Activated T-helper 1 cell treated with anti-CD3 and anti-CD28 coated beads, Interleukin-2, amount 50 U/mL, for 16 hours (primary cell): ENCODE measurements around the gene PARVB.
"Not testable (repeated sequence)": the region's sequence is repeated elsewhere in the genome, so short reads cannot be mapped to it uniquely, and the experiment has no call there.

ENCODE experiments used
- DNase-seq, 2 donors: peaks; one replicate each; pipeline ENCODE4 v3.0.0-alpha.2; 2020; ENCODE audit warnings: low read depth in 1 of 2, low spot score in 1 of 2

PARVB gene

DNA sequence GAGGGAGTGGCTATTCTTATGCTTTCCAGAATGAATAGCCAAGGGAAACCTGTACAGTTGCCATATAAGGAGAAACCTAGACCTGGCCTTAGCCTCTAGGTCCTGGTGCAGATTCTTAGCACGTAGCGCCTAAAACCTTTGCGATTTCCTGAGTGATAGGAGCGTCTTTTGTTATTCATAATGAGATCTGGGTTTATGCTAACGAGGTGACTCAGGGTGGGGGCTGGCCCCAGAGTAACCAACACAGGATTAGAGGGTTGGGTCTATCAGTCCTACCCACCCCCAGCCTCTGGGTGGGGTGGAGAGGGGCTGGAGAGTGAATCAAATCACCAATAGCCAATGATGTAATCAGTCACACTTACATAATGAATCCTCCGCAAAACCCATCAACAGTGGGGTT lies 83.2 kb downstream of the PARVB start:
- no peak for DNase-seq

DNA sequence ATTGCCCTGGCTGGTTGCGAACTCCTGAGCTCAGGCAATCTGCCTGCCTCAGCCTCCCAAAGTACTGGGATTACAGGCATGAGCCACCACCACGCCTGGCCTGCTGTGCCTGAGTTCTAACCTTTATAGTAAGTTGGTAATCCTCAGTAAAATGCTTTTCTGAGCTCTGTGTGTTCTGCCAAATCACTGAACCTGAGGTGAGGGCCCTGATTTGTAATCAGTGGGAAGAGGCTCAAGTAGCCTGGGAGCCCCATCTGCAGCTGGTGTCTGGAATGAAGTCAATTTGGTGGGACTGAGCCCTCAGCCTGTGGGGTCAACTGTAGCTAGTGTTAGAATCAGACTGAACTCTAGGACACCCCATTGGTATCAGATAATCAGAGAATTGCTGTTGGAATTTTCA lies 84.0 kb downstream of the PARVB start:
- no peak for DNase-seq

DNA sequence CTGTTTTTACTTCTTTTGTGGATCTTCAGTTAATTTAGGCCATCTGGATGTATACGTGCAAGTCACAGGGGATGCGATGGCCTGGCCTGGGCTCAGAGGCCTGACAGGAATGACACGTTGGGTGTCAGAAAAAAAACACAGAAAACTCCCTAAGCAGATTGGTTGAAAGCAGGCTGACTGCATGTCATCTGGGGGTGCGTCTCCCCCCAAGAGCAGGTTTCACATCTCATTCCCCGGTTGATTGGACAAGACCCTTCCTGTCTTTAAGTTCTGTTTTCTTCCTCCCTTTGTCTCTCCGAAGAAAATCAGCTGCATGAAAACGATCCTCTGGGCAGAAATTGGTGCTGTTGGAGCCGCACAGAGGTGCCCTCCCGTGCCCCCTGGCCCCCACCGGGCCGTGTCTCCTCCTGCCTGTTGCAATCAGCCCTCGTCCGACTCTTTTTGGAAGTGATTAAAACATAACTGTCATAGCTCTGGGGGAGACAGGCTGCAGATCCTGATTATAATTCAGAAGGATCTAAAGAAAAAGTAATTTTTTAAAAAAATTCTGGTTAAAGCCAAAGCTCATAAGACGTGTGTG lies 84.8 kb downstream of the PARVB start:
- no peak for DNase-seq

DNA sequence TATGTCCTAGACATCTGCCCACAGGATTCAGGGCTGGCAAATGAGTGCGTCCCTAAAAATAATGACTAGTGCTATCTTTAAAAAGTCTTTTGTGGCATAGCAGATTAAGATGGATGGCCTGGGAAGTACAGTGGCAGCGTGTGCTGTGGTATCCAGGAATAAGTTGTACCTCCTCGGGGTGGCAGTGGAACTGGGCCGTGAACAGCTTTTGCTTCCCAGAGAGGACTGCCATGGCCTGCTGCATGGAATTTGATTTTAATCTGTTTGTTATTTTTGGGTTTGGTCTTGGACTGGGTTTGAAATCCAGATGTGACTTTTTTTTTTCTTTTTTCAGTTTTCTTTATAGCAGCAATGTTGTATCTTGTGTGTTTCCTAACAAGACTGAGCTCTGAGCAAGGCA lies 85.3 kb downstream of the PARVB start:
- no peak for DNase-seq

DNA sequence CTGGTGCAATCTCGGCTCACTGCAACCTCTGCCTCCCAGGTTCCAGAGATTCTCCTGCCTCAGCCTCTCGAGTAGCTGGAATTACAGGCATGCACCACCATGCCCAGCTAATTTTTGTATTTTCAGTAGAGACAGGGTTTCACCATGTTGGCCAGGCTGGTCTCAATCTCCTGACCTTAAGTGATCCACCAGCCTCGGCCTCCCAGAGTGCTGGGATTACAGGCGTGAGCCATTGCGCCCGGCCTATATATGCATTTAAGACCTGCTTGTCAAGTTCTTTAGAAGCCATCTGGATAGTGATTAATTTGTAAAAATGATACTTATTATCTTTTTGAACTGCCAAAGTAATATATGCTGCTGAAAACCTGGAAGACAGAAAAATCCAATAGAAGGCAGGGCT lies 86.6 kb downstream of the PARVB start:
- DNase-seq = not testable (repeated sequence)

DNA sequence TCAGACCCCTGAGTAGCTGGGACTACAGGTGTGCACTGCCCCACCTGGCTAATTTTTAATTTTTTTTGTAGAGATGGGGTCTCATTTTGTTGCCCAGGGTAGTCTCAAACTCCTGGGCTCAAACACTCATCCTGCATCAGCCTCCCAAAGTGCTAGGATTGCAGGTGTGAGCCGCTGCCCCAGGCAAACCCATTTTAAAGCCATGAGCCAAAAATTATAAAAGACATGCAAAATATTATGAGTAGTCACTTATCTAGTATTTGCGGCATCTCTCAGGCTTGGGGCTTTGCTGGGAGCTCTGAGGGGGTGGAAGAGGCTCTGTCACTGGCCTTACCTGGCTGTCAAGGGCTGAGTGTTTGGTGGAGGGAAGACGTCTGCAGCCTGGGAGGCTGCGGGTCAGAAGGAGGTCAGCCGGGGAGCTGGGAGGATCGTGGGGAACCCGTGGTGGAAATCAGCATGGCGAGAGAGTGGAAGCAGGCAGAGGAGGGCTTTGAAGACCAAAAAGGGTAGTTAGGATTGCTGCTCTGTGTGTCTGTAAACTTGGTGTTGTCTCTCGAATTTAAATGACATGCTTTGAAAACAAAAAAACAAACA lies 87.6 kb downstream of the PARVB start:
- DNase-seq = no peak

DNA sequence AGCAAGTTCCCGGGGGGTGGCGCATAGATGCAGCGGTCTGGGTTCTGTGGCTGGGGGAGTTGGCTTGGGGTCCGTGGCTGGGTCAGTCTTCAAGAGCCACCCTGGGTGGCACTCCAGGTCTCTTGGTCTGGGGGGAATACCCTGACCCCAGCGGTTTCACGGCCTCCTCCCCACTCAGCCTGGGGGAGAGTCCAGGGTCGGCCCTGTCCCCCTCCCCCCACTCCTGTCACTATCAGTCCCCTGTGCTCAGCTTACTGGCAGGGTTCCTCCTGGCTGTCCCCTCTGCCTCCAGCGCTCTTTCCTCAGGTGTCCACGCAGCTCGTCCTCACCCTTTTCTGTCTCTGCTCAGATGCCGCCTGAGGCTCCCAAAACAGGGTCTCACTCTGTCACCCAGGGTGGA lies 88.1 kb downstream of the PARVB start:
- DNase-seq = no peak

DNA sequence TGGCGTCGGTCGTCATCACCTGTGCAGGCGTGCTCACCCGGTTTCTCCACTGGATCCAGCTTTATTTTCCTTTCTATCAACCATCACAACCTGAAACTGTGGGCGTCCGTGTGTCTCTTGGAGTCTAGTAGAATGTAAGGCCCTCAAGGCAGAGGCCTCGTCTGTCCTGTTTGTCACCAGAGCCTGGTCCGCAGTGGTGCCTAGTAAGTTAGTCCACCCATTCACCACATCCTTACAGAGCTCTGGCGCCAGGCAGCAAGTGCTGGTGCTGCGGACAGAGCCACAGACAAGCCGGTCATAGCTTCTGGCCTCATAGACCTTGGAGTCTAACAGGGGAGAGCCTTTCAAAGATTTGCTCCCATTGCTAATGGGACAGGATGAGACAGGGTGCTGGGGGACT lies 92.2 kb downstream of the PARVB start:
- no peak for DNase-seq

DNA sequence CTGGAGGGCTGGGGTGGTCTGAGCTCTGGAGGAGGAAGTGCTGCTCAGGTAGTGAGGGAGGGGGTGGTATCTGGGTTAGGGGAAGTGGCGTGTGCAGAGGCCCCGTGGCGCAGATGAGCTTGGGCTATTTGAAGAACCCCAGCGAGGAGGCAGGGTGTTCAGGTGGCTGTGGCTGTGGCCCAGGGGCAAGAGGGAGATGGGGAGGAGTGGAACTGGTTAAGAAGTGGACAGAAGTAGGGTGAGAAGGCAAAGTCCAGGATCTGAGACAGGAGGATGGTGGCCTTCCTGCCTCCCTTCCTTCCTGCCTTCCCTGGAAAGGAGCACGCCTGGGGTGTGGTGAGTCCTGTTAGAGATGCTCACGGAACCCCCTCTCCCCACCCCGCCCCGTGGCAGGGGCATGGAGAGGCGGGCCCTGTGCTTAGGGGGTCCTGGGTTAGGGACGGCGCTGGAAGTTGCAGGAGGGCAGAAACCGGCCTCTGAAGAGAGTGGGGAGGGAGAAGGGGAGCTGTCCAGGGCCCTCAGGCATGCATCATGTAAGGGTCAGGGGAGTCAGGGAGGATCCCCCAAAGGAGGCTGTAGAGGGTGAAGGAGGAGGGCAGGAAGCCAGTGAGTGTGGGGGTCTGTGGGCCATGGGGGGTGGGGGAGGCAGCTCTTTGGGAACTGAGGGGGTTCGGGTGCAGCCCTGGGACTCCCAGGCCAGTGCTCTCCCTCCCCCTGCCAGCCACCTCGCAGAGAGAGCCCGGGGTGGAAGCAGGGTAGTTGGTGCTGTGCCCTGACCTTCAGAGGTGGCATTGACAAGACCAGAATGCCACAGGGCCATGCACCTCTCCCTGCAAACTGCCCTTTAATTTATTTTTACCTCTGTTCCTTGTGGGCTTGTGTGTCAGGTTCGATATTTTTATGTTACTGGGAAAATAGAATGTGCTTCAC lies 92.9 kb downstream of the PARVB start:
- no peak for DNase-seq

DNA sequence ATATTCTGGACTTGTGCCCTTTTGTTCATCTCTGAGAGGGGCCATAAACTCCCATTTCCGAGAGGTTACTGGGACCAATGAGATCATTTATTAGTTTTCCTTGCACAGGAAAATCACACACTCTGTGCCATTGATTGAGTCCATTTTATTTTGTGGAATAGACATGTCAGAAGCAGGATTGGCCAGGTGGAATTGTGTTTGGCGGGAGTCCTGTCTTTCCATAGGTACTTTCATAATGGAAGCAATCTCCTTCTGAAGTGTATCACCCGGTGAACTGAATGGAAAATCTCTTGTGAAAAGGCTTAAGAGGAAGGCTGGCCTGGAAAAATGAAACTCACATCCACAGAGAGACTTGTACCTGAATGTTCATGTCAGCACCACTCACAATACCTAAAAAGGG lies 93.6 kb downstream of the PARVB start:
- no peak for DNase-seq

DNA sequence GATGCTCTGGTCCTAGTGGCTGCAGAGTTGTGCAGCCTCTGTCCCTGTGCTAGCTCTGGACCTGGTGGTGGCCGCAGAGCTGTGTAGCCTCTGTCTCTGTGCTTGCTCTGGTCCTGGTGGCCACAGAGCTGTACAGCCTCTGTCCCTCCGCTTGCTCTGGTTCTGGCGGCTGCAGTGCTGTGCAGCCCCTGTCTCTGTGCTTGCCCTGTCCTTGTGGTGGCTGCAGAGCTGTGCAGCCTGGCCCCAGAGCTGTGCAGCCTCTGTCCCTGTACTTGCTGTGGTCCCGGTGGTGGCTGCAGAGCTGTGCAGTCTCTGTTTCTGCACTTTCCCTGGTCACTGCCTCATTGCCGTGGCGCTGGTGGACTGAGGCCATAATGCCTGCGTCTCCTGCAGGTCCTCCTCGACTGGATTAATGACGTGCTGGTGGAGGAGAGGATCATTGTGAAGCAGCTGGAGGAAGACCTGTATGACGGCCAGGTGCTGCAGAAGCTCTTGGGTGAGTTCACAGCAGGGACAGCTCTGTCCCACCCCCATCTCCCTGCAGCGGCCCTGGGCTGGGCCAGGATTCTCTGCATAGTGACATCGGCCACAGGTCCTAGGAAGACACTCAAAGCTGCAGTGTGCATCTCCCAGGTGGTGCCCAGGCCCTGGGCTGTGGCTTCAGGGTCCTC lies 94.7 kb downstream of the PARVB start:
- DNase-seq = no peak

DNA sequence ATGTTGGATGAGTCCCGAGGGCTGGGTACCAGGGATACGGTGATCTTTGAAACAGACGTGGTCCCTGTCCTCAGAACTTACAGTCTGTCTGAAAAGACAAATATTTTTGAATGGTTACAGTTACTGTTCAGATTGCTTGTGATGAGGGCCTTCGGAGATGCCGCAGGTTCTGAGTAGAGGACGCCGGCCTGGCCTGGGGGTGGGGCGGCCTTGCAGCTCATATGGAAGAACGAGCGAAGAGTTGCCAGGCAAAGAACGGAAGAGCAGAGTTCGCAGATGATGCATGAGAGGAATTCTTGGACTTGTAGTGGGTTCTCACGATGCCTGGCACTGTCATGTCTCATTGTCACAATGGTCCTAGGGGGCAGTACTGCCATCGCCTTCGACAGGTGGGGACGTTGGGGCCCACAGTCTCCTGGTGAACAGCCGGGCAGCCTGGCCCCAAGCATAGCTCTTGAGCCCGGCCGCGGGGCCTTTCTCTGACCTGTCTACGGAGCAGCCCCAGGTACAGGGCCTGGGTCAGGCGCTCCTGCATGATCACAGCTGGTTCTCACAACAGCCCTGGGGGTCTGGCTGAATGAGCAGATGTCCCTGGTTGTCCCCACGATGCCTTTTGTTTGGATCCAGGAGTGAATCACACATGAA lies 95.7 kb downstream of the PARVB start:
- DNase-seq = no peak

DNA sequence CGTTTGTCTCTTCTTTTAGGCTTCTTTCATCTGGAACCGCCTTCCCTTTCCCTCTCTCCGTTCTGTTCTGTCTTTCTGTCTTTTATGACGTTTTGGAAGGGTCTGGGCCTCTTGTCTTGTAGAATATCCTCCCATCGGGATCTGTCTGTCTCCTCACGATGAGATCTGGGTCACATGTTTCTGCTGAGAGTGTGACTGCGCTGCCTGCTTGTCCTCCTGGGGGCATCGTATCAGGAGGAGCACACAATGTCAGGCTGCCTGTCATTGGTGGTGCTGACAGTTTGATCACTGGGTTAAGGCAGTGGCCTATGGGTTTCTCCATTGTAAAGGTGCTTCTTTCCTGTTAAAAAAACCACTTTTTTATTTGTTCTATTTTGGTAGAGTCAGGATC lies 96.2 kb downstream of the PARVB start:
- DNase-seq = no peak

DNA sequence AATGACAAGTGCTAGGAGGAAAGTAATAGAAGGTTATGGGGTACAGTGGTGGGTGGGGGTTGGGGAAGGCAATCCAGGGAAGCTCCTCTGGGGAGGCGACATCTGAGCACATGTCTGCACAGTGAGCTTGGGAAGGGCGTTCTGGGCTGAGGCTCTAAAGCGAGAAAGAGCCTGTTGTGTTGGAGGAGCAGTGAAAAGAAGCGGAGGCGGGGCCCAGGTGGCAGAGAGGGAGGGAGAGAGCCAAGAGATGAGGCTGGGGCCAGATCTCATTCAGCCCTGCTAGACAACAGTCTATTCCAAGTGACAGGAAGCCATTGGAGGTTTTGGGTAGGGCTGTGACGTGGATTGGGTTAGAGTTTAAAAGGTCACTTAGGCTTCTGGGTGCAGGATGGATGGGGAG lies 101.3 kb downstream of the PARVB start:
- DNase-seq = no peak

DNA sequence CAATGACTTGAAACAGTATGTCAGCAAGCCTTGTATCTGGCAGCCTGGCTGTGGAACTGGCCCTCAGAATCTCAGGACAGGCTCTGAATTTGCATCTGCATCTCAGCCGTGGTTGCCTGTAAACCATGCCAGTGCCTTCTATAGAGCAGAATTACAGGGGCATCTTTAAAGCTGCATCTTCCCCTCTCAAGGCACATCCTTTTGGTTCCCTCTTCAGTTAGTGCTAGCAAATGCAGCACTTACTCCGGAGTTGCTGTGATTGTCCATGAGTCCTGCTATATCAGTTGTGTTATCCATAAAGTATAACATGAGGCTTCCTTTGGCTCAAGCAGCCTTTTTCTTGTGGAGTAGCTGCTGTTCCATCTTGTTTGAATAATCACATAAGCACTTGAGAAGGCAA lies 102.7 kb downstream of the PARVB start:
- no peak for DNase-seq

DNA sequence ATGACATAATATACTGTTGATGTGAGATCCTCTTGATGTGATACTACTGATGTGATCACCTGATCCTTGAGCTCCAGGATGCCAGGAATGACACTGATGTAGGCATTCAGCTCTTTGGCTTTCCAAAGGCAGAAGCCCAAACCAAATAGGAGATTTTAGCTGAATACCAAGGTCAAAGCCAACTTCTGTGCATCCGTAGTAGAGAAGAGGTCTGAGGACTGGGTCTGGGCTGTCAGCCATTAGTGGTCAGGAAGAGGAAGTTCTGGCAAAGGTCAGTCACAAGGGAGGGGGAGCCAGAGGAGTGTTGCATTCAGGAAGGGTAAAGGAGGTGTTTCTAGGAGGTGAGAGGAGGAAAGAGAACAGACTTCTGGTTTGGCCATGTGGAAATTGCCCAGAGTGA lies 103.3 kb downstream of the PARVB start:
- no peak for DNase-seq

DNA sequence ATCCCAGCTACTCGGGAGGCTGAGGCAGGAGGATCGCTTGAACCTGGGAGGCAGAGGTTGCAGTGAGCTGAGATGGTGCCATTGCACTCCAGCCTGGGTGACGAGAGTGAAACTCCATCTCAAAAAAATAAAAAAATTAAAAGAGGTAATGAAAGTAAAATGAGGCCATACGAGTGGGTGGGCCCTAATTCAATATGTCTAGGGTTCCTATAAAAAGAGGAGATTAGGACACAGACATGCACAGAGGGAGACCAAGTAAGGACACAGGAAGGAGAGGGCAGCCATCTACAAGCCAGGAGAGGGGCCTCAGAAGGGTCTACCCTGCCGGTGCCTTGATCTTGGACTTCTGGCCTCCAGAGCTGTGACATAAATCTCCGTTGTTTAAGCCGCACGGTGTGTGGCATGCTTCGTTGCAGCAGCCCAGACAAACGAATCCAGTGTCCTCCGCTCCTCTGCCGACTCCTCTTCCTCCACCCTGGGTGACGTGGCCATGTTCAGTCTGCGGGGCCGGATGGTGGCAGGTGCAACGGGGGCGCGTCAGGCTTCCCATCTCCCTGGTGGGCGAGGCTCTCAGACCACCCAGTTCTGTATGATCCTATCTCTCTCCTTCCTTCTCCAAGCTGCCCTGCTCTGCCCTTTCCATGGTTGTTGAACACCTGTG lies 105.0 kb downstream of the PARVB start:
- no peak for DNase-seq

DNA sequence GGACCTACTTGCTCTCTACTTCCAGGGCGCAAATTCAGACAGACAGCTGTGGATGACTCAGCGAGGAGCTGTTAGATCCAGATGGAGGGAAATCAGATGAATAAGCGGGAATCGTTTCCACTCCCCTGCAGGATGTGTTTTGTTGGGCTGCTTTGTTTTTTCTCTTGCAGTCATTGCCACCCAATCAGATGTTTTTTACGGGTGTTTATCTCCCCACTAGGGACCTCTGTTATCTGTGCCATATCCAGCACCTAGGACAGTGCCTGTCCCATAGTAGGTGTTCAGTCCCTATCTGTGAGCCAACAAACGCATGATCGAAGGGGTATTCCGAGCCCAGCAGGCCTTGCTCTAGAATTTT lies 105.5 kb downstream of the PARVB start:
- DNase-seq = no peak

DNA sequence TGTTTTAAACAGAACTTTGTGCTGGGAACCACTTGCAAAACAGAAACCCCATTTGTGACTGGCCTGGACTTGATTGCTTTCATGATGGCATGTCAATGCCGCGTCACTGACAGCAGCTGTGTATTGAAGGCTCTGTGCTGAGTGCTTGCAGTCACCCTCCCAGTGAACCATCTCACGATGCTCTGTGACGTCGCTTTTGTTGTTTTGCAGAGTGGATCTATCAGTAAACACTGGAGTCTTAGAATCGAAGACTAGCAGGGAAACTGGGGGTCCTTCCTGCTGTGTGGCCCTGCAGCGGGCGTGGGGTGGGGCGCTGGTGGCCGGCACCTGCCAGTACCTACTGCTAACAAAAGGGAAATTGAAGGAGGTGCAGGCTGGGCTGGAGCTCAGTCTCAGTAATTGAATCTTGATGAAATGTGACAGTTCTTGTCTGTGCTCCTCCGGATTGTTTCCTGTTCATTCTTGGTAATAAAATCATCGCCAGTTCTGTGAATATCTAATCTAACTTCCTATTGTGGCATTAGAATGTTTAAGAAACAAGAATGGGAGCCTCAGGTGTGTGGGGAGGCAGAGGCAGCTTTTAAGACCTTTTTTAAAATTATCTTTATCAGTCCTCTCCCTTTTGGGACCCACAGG lies 106.1 kb downstream of the PARVB start:
- DNase-seq = no peak

DNA sequence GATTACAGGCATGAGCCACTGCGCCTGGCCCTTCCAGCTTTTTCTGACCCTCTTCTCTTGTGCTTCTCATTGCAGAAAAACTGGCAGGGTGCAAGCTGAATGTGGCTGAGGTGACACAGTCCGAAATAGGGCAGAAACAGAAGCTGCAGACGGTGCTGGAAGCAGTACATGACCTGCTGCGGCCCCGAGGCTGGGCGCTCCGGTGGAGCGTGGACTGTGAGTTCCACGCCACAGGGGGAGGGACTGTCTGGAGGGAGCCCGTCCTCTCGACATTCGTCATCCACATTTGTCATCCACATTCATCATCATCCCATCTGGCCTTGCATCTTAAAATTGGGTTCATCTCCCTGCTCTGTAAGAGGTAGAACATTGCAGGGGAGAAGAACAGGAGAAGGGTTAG lies 107.3 kb downstream of the PARVB start:
- no peak for DNase-seq
